GM18867 (cell line): ENCODE measurements around the gene DMD.
"Not testable (repeated sequence)": the region's sequence is repeated elsewhere in the genome, so short reads cannot be mapped to it uniquely, and the experiment has no call there.

Experiments used
- ATAC-seq: cut with Tn5 transposase; IDR thresholded peaks from one replicate; pipeline ENCODE4 v1.9.1; 2021; ENCODE audit warnings: mild to moderate bottlenecking, moderate library complexity; ENCODE audit not compliant: unreplicated experiment

DMD gene

DNA sequence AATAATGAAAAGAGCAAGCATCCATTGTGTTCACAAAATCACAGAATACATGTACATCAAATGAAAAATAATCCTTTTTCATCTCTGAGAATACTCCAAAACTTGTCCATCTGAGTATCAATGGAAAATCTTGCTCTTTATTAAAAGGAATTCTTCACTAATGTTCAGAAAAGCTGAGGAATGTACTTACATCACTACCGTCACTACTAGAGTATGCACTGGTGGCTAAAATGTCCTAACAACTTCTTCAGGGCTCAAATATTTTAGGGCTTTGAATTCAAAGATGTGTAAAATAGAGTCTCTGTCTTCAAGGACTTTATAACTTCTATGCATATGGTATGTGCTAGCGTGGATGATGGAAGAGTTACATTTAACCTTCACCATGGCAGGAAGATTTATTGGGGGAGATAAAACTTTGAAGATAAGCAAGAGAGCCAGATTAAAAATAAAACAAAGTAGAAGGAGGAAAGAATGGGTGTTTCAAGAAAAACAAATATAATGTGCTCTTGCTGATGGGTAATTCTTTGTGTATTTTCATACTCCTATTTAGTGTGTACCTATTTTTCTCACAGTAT is 55.1 kb downstream of the DMD start:
- no peak for ATAC-seq

- no peak for ATAC-seq
Measured at GRCh38 chrX:33149580-33149979, 61.8 kb downstream of the DMD start.

DNA sequence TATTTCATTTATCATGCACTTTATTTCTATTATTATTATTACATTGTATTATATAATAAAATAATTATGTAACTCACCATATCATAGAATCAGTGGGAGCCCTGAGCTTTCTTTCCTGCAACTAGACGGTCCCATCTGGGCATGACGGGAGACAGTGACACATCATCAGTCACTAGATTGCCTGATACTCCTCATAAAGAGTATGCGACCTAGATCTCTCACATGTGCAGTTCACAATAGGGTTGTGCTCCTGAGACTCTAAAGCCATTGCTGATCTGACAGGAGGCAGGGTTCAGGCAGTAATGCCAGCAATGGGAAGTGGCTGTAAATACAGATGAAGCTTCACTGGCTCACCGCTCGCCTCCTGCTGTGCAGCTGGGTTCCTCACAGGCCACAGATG is 62.3 kb downstream of the DMD start:
- no peak for ATAC-seq

DNA sequence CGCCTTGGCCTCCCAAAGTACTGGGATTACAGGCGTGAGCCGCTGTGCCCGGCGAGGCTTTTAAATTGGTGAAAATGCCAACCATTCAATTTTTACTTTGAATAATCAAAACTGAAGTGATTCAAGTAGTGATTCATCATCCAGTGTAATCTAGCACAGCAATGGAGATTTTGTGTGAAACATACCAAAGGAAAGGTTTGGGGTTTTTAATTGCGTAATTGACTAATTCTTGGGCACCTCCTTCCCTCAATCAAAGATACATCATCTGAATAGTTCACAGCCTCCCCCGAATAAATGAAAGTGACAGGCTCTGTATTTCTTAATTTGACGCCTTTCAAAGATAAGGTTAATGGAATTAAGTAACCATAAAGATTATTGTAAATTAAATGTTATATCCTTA is 69.0 kb downstream of the DMD start:
- no peak for ATAC-seq

DNA sequence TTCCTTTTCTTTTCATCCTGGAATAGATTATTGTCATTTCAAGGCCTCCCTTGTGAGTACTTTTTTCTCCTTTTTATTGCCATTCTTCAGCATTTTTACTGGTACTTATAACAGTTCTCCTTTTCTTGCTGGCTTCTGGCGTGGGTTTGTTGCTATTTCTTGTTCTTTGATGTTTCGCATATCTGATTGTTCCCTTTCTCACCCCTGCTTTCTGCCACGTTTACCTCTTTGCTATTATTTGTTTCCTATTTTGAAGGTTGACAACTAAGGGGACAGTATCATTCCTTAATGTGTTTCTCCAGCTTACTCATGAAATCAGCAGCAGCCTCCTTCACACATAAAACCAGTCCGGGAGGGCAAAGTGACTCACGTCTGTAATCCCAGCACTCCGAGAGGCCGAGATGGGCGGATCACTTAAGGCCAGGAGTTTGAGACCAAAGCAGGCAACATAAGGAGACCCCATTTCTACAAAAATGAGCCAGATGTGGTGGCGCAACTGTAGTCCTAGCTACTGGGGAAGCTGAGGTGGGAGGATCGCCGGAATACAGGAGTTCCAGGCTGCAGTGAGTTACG is 72.6 kb downstream of the DMD start:
- ATAC-seq, result no peak

GRCh38 chrX:33134164-33134563 is 77.2 kb downstream of the DMD start:
- ATAC-seq, result no peak

GRCh38 chrX:33133320-33133719 is 78.0 kb downstream of the DMD start:
- no peak for ATAC-seq

- ATAC-seq, result no peak
Measured at GRCh38 chrX:33132569-33132968, 78.8 kb downstream of the DMD start.

GRCh38 chrX:33129607-33130006 is 81.7 kb downstream of the DMD start:
- no peak for ATAC-seq

DNA sequence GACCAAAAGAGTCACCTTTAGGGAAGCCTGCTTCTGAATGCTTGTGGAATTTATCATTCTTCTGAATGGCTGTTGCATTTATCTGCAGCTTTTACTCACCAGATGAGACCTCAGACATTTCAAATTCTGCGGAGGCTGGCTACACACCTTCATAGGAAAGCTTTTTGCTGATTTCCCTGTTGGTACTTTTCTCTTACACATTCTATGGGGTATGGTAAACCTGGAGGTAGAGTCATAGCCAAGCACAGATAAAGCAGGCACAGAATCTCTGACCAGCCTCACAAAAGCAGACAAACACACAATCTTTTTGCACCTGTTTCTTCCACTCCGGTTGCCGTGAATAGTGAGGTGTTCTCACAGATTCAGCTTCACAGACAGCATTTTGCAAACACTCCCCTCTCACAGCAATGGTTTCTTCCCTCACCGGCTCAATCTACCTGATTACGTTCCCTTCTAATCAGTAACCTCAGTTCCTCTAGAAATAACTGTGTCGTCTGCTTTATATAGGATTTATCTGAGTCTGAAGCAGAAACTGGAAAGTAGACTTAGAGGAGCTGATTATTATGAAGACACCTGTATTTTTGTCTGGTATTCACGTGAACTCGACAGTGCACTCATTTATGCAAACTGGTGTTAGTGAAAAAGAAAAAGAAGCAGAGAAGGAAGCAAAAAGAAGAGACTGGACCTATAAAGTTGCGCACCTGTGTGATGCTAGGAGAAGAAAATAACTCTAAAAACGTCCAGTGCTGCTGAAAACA is 83.1 kb downstream of the DMD start:
- no peak for ATAC-seq

DNA sequence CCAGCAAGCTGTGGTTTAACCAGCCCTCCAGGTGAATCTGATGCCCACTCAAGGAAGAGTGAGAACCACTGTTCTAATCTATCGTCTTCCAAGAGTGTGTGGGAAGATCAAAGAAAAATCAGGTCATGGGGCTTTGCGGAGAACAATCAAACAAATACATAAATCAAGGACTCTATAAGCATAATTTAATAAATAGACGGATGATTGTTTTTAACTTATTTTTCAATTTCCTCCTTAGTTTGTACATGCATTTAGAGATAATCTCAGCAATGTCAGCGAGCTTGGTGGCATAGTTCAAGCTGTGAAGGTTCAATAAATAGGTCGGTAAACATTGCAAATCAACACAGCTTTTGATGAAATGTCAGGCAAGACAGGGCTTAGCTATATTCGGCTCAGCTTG is 84.9 kb downstream of the DMD start:
- ATAC-seq, result no peak

DNA sequence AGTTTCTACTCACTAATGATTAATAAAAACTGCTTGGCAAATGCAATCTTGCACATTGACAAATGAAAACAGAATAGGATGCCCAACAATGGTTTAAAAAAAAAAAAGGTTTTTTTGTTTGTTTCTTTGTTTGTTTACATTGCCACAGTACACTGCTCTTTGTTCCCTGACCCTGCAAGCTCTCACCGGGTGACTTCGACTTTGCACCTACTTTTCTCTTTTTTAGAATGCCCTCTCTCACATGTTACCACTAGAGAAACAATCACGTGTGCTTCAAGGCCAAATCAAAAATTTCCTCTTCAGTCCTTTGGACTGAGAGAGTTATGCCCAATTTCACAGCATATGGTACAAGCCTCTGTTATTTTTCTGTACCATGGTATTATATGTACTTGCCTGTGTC is 101.5 kb downstream of the DMD start:
- ATAC-seq, result no peak

- no peak for ATAC-seq
Measured at GRCh38 chrX:33106737-33107136, 104.6 kb downstream of the DMD start.

DNA sequence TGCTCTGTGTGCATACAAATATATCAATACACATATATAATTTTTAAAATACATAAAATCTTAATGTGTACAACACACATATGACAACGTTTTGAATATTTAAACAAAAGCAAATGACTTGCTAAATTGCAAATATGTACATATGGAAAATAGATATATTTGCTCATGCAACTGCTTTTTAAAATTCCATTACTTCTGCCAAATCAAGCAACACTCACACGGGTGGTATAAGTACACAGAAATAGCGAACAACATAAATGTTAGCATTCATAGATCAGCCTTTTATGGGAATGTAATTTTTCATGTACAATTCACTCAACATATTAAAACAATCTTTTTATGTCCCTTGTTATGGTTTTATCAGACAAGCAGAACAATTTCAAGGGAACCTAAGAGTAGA is 116.3 kb downstream of the DMD start:
- no peak for ATAC-seq

GRCh38 chrX:33087411-33087810 is 123.9 kb downstream of the DMD start:
- no peak for ATAC-seq

DNA sequence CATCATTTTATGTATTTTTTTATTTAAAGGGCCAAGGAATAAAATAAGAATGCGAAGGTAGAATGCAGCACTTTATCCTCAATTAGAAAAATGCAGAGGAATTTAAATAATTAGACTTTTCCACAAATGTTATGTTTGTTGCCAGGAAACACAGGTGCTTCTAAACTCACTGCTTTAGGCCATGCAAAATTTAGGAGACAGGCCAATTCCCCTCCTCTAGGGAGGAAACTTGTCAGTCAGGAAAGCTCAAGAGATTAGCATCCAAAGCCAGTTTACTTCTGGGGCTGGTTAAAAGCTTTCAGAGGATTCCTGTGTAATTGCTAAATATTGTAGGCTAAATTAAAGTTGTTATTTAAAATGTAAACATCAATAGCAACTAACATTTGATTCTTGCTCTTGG is 124.5 kb downstream of the DMD start:
- ATAC-seq, result no peak

DNA sequence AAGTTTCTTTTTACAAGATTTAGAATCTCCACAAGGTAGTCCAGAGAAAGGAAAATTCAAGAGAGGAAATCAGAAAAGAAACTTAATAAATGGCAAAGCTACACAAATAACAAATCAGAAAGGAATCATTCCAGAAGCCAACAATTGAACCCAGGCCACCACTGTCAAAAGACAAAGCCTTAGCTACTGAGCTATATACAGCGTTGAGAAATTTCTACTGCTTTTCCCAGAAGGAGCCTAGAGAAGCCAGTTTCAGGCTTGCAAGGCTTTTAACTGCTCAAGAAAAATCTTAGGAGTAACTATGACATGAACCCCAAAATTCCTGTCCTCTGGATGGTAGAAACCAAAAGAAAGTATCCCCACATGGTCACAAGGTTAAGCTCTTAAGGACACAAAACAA is 129.0 kb downstream of the DMD start:
- ATAC-seq, result no peak

GRCh38 chrX:33078273-33078672 is 133.1 kb downstream of the DMD start:
- no peak for ATAC-seq

DNA sequence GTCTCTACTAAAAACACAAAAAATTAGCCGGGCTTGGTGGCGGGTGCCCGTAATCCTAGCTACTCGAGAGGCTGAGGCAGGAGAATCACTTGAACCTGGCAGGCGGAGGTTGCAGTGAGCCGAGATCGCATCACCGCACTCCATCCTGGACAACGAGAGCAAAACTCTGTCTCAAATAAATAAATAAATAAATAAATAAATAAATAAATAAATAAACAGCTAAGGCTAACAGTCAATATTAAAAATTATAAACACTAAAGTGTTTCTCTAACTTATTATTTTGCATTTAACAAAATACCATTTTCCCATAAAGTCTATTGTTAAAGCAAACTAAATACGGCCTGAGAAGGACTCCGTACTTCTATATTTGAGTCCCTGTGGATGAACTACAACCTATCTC is 137.7 kb downstream of the DMD start:
- ATAC-seq, result not testable (repeated sequence)

- ATAC-seq, result no peak
Measured at GRCh38 chrX:33065415-33065814, 145.9 kb downstream of the DMD start.

GRCh38 chrX:33062041-33062440 is 149.3 kb downstream of the DMD start:
- ATAC-seq, result no peak

GRCh38 chrX:33053001-33053400 is 158.3 kb downstream of the DMD start:
- ATAC-seq, result no peak

DNA sequence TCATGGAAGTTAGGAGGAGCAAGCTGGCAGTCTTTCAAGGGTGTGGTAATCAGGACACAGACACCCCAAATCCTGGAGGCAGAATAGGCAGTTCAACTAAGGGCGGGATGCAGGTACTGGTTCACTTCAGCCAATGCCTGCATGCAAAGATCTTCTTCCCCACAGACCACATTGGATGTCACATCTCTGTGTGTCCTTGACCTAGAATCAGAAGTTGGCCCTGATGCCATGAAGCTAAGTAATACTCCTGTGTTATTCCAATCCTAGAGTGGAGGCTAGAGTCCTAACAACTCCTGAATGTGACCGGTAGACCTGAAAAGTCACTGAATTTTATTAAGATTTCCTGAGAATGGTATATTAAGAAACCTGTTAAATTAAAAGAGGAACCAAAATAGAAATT is 165.5 kb downstream of the DMD start:
- no peak for ATAC-seq
